Measurements from ENCODE around the gene MELTF.

- TF ChIP-seq CTCF (IDR thresholded peaks at IDR 0.05): no peak
- TF ChIP-seq POLR2A (IDR thresholded peaks at IDR 0.05): no peak
These were observed 46.4 kb downstream of the MELTF start for GRCh38 chr3:196983186-196983585.

Measured in uterus (tissue), 2 donors.